OCI-LY1 (cell line): ENCODE measurements around the gene RBPMS2.

ENCODE experiments used
- H2AFZ ChIP-seq: fragments of 200-600 bp; sonication (generic), shearing (Covaris generic); 2 replicates; pipeline ENCODE4 v1.6.0; 2014; ENCODE audit warnings: antibody characterized with exemption, mild to moderate bottlenecking, low read length
- H3F3A ChIP-seq: fragments of 200-600 bp; sonication (generic), shearing (Covaris generic); 2 replicates; pipeline ENCODE4 v1.6.0; 2014; ENCODE audit warnings: mild to moderate bottlenecking, antibody characterized with exemption, low read length, moderate library complexity; ENCODE audit not compliant: insufficient read depth
- H3K27ac ChIP-seq: fragments of 200-600 bp; sonication (generic); 2 replicates; pipeline ENCODE4 v1.5.1; 2014; ENCODE audit warnings: low read length, mixed run types, mild to moderate bottlenecking, low read depth; ENCODE audit not compliant: poor library complexity, severe bottlenecking
- H3K27me3 ChIP-seq: fragments of 200-600 bp; sonication (generic); 2 replicates; pipeline ENCODE4 v1.6.0; 2014; ENCODE audit warnings: antibody characterized with exemption, mild to moderate bottlenecking, low read length, moderate library complexity; ENCODE audit not compliant: insufficient read depth
- H3K36me3 ChIP-seq: fragments of 200-600 bp; sonication (generic); 2 replicates; pipeline ENCODE4 v1.6.1; 2014; ENCODE audit warnings: mild to moderate bottlenecking, antibody characterized with exemption, low read length, moderate library complexity, mixed read lengths; ENCODE audit not compliant: insufficient read depth
- H3K4me1 ChIP-seq: fragments of 200-600 bp; sonication (generic); 2 replicates; pipeline ENCODE4 v1.5.1; 2014; ENCODE audit warnings: mild to moderate bottlenecking, low read length, moderate library complexity; ENCODE audit not compliant: insufficient read depth, severe bottlenecking
- H3K4me2 ChIP-seq: fragments of 200-600 bp; sonication (generic), shearing (Covaris generic); 2 replicates; pipeline ENCODE4 v1.6.1; 2014; ENCODE audit warnings: low read length
- H3K4me3 ChIP-seq: fragments of 200-600 bp; sonication (generic); 2 replicates; pipeline ENCODE4 v1.5.1; 2014; ENCODE audit warnings: low read length, low read depth, mild to moderate bottlenecking, mixed read lengths; ENCODE audit not compliant: poor library complexity, severe bottlenecking
- H3K79me2 ChIP-seq: fragments of 200-600 bp; shearing (Covaris generic); 2 replicates; pipeline ENCODE4 v1.6.1; 2016; ENCODE audit warnings: mixed run types, low read length, mixed read lengths; ENCODE audit not compliant: insufficient read depth
- H3K9ac ChIP-seq: fragments of 200-600 bp; sonication (generic), shearing (Covaris generic); 2 replicates; pipeline ENCODE4 v1.6.1; 2014; ENCODE audit warnings: mild to moderate bottlenecking, low read length, mixed read lengths
- H3K9me2 ChIP-seq: fragments of 200-600 bp; sonication (generic), shearing (Covaris generic); 2 replicates; pipeline ENCODE4 v1.6.1; 2014; ENCODE audit warnings: low read depth, mild to moderate bottlenecking, low read length, mixed read lengths
- H3K9me3 ChIP-seq: fragments of 200-600 bp; shearing (Covaris generic); 2 replicates; pipeline ENCODE4 v1.6.1; 2014; ENCODE audit warnings: low read length, mixed read lengths
- H4K20me1 ChIP-seq: fragments of 200-600 bp; sonication (generic), shearing (Covaris generic); 2 replicates; pipeline ENCODE4 v1.6.0; 2016; ENCODE audit warnings: mild to moderate bottlenecking, low read length; ENCODE audit not compliant: insufficient read depth
- CTCF ChIP-seq: fragments of 200-600 bp; sonication (generic), shearing (Covaris generic); IDR thresholded peaks from 2 replicates; pipeline ENCODE4 v1.5.1; 2017; ENCODE audit warnings: mild to moderate bottlenecking, antibody characterized with exemption, low read length, moderate library complexity, mixed read lengths
- EZH2 ChIP-seq: fragments of 200-600 bp; sonication (generic), shearing (Covaris generic); IDR thresholded peaks from 2 replicates; pipeline ENCODE4 v1.8.0; 2017; ENCODE audit warnings: borderline replicate concordance, mixed run types, mild to moderate bottlenecking, antibody characterized with exemption, low read length, moderate library complexity, mixed read lengths

Gene RBPMS2

DNA sequence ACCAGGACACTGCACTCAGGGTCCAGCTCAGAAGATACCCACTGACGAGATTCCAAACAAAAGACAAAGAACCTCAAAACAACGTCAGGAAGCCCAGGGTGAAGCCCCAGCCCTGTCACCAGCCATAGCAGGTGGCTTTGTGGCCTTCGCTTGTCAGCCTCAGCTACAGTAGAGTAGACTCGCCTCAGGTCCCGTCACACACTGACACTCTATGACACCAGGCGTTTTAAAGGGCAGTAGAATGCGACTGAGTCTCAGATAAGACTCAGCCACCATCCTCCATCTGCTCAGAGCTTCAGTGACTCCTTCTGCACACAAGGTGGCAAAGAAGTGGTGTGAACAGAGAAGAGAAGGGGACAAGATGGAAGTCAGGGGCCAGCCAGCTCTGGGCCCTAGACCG is 12.8 kb downstream of the RBPMS2 start:
- Histone ChIP-seq H3K36me3 (no peaks in the 10 kb centered on the region), H3K27ac (no peak overlapping the region), H4K20me1 (no peaks in the 10 kb centered on the region)

DNA sequence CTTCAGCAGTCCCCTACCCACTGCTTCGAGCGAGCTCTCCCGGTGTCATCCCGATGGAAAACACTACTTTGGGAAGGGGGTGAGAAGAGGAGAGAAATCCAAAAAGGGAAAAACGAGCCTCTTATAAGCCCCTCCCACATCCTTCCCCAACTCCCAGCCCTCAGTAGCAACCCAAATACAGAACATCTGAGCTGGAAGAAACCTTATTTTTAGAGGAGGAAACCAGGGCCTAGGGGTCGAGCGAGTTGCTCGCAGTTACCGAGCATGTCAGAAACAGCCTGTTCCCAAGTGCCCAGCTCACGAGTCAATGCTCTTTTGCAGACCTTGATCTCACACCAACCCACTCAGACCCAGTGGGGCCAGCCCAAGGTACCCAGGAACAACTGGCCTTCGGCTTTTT is 14.2 kb downstream of the RBPMS2 start:
- Histone ChIP-seq H3K4me3 (no peak overlapping the region), H3K27me3 (peaks cover 4% of the 10 kb centered on the region; the same call in 1 of the 2 replicates), H3F3A (no peaks in the 10 kb centered on the region), H3K9ac (no peak overlapping the region), H3K79me2 (no peaks in the 10 kb centered on the region), H2AFZ (no peak overlapping the region), H3K27ac (no peak overlapping the region), H4K20me1 (no peaks in the 10 kb centered on the region), H3K4me2 (no peak overlapping the region), H3K36me3 (no peaks in the 10 kb centered on the region), H3K4me1 (no peaks in the 10 kb centered on the region), H3K9me2 (no peaks in the 10 kb centered on the region), H3K9me3 (no peaks in the 10 kb centered on the region)
- no peak for TF ChIP-seq EZH2
- TF ChIP-seq CTCF: no peak

More for the DNA sequence above, 12.8 kb downstream of the RBPMS2 start:
- H3K4me1 ChIP-seq: peaks cover 7% of the 10 kb centered on the region
- H3K9me2 ChIP-seq: no peaks in the 10 kb centered on the region
- peaks cover 4% of the 10 kb centered on the region; the same call in 1 of the 2 replicates for H3K27me3 ChIP-seq
- H3K4me2 ChIP-seq: no peak overlapping the region
- H3K9ac ChIP-seq: no peak overlapping the region
- H3K4me3 ChIP-seq: no peak overlapping the region
- no peaks in the 10 kb centered on the region for H3K79me2 ChIP-seq
- H3K9me3 ChIP-seq: no peaks in the 10 kb centered on the region
- H2AFZ ChIP-seq: no peak overlapping the region
- H3F3A ChIP-seq: no peaks in the 10 kb centered on the region
- TF ChIP-seq CTCF (no peak), EZH2 (no peak)

- H3K4me3 ChIP-seq: no peak overlapping the region
- no peaks in the 10 kb centered on the region for H3K79me2 ChIP-seq
- peaks cover 4% of the 10 kb centered on the region; the same call in 1 of the 2 replicates for H3K27me3 ChIP-seq
- no peaks in the 10 kb centered on the region for H3K36me3 ChIP-seq
- no peaks in the 10 kb centered on the region for H3K9me2 ChIP-seq
- H4K20me1 ChIP-seq: no peaks in the 10 kb centered on the region
- no peak overlapping the region for H3K9ac ChIP-seq
- no peaks in the 10 kb centered on the region for H3F3A ChIP-seq
- H3K27ac ChIP-seq: no peak overlapping the region
- H3K4me1 ChIP-seq: peaks cover under 1% of the 10 kb centered on the region
- H2AFZ ChIP-seq: no peak overlapping the region
- TF ChIP-seq CTCF (no peak), EZH2 (no peak)
- H3K9me3 ChIP-seq: no peaks in the 10 kb centered on the region
- H3K4me2 ChIP-seq: no peak overlapping the region
Observed at GRCh38 chr15:64760056-64760455, 15.3 kb downstream of the RBPMS2 start.
